Activated gamma-delta T cell treated with anti-CD3 and anti-CD28 coated beads, Interleukin-2, amount 50 U/mL, for 16 hours (primary cell): Measurements from ENCODE around the gene SLC25A11.
"Not testable (repeated sequence)": the region's sequence is repeated elsewhere in the genome, so short reads cannot be mapped to it uniquely, and the experiment has no call there.

ENCODE experiments used
- DNase-seq: peaks from one replicate; pipeline ENCODE4 v3.0.0-alpha.2; 2020; ENCODE audit warnings: low read depth

Gene SLC25A11

GRCh38 chr17:4920351-4921048 lies 19.3 kb downstream of the SLC25A11 start:
- no peak for DNase-seq

- no peak for DNase-seq
Observed at GRCh38 chr17:4919511-4920047, 20.3 kb downstream of the SLC25A11 start.

- not testable (repeated sequence) for DNase-seq
Observed at GRCh38 chr17:4914551-4914950, 25.3 kb downstream of the SLC25A11 start.

- DNase-seq, result no peak
Observed at GRCh38 chr17:4913994-4914393, 25.9 kb downstream of the SLC25A11 start.

GRCh38 chr17:4908711-4909496 lies 30.9 kb downstream of the SLC25A11 start:
- peak; percentile 54 for DNase-seq

GRCh38 chr17:4908301-4908700 lies 31.5 kb downstream of the SLC25A11 start:
- DNase-seq, result no peak

- DNase-seq, result not testable (repeated sequence)
Observed at GRCh38 chr17:4906642-4907041, 33.2 kb downstream of the SLC25A11 start.

- peak; percentile 62 for DNase-seq
Observed at GRCh38 chr17:4903051-4903818, 36.6 kb downstream of the SLC25A11 start, which contains the start of gene CHRNE. Gene CHRNE (minus strand): TSS chr17:4903098. CDS start chr17:4903063, 35 bp downstream.

- no peak for DNase-seq
Observed at GRCh38 chr17:4902540-4902939, 37.3 kb downstream of the SLC25A11 start.

GRCh38 chr17:4901648-4902344 lies 38.0 kb downstream of the SLC25A11 start:
- DNase-seq, result no peak

GRCh38 chr17:4901108-4901647 lies 38.7 kb downstream of the SLC25A11 start:
- no peak for DNase-seq

- DNase-seq, result peak; percentile 29
Observed at GRCh38 chr17:4900231-4901107, 39.4 kb downstream of the SLC25A11 start.

- DNase-seq, result peak; percentile 93
Observed at GRCh38 chr17:4899341-4900230, 40.3 kb downstream of the SLC25A11 start, which contains the start of gene C17orf107. Gene C17orf107 (plus strand): TSS chr17:4899536. CDS start chr17:4899763, 227 bp downstream.

- DNase-seq, result no peak
Observed at GRCh38 chr17:4898927-4899326, 40.9 kb downstream of the SLC25A11 start.

- no peak for DNase-seq
Observed at GRCh38 chr17:4898351-4898750, 41.5 kb downstream of the SLC25A11 start.

- DNase-seq, result no peak
Observed at GRCh38 chr17:4897785-4898184, 42.1 kb downstream of the SLC25A11 start.

GRCh38 chr17:4897198-4897687 lies 42.6 kb downstream of the SLC25A11 start:
- no peak for DNase-seq

GRCh38 chr17:4896332-4897197 lies 43.3 kb downstream of the SLC25A11 start:
- DNase-seq, result no peak
